ENCODE data around the gene NIFK. TPM values are rescaled to one million over a fixed set of nuclear protein-coding genes. Genes with fewer than 3 reads are reported as not detected.

Gene NIFK
- polyA plus RNA-seq, 6 donors from 2014 or later = 42.7 to 82.6 (median 67.2) TPM

Other genes starting within 250 kb of the NIFK start
- gene RNU4ATAC, start 206.0 kb downstream of the NIFK start, polyA plus RNA-seq (ENCODE audit: low read depth in 6 of 6) = not detected
- gene CLASP1, start 87.4 kb downstream of the NIFK start, polyA plus RNA-seq (ENCODE audit: low read depth in 6 of 6) = 10 to 100 TPM in 5 of 6 donors, 1 to 10 TPM in 1; 4.6 to 24.1 (median 13.5) TPM
- 100 to 1,000 TPM in 1 of 6 donors, 10 to 100 TPM in 5; 81.3 to 116 (median 85.6) TPM for gene TSN, start 18.8 kb upstream of the NIFK start, polyA plus RNA-seq (ENCODE audit: low read depth in 6 of 6)

Data from naive B cell (primary cell).